H1 (cell line): ENCODE results near the gene PLCH2. TPM values are rescaled to one million over a fixed set of nuclear protein-coding genes. Genes with fewer than 3 reads are reported as not detected.

Experiments
- CTCF ChIA-PET: fragments of 300-600 bp; sonication (Branson Sonifier 250); formaldehyde crosslinking; loops from one replicate; lab custom pipeline; 2021; ENCODE audit not compliant: partially characterized antibody; lab: Charles Lee
- POLR2A ChIA-PET: fragments of 300-600 bp; sonication (Branson Sonifier 250); formaldehyde crosslinking; loops from one replicate; lab custom pipeline; 2021; ENCODE audit warnings: inconsistent platforms; ENCODE audit not compliant: partially characterized antibody; lab: Charles Lee
- DNase-seq, 2 experiments: peaks; one replicate each; pipeline versions ENCODE4 v3.0.0 to v3.0.0-alpha.2; 2010 to 2022; ENCODE audit warnings: low spot score in 2 of 2, low read depth in 1 of 2, mixed read lengths in 1 of 2
- FAIRE-seq: peaks from 2 replicates; lab custom pipeline; 2011; peaks lifted over from hg19 to GRCh38; lab: Jason Lieb, UNC
- H2AFZ ChIP-seq: 2 replicates; pipeline ENCODE4 v1.8.1; 2012; ENCODE audit warnings: low read length, inconsistent platforms
- H2AK5ac ChIP-seq: 2 replicates; pipeline ENCODE4 v1.6.1; 2013; ENCODE audit warnings: low read depth, low read length
- H2BK120ac ChIP-seq: replicated peaks from 2 replicates; pipeline ENCODE3; 2013; ENCODE audit warnings: low read depth, low read length, inconsistent platforms
- H2BK12ac ChIP-seq: 2 replicates; pipeline ENCODE4 v1.6.1; 2013; ENCODE audit warnings: low read depth, low read length
- H2BK15ac ChIP-seq: 2 replicates; pipeline ENCODE4 v1.6.1; 2013; ENCODE audit warnings: low read length
- H2BK20ac ChIP-seq: 2 replicates; pipeline ENCODE4 v1.6.1; 2013; ENCODE audit warnings: low read length
- H2BK5ac ChIP-seq: 2 replicates; pipeline ENCODE4 v1.6.1; 2013; ENCODE audit warnings: low read depth, low read length
- H3K14ac ChIP-seq: 2 replicates; pipeline ENCODE4 v1.6.1; 2013; ENCODE audit warnings: inconsistent platforms; ENCODE audit not compliant: insufficient read length
- H3K18ac ChIP-seq: 2 replicates; pipeline ENCODE4 v1.6.1; 2013; ENCODE audit warnings: low read length; ENCODE audit errors: extremely low read depth
- H3K23ac ChIP-seq: 2 replicates; pipeline ENCODE4 v1.6.1; 2013; ENCODE audit warnings: inconsistent platforms; ENCODE audit not compliant: insufficient read length
- H3K23me2 ChIP-seq: 2 replicates; pipeline ENCODE4 v1.6.1; 2013; ENCODE audit warnings: low read depth, low read length
- H3K27ac ChIP-seq: 2 replicates; pipeline ENCODE4 v1.6.1; 2011; ENCODE audit warnings: low read depth, low read length, inconsistent platforms
- H3K27me3 ChIP-seq, 4 experiments: replicated peaks in 1 of 4; 1 replicate in 1 of 4; 2 replicates in 3 of 4; pipeline versions ENCODE4 v1.6.1 to v1.8.1; 2011 to 2013; ENCODE audit warnings: low read length in 3 of 4, mild to moderate bottlenecking in 3 of 4, inconsistent platforms in 2 of 4, mixed read lengths in 2 of 4, moderate library complexity in 1 of 4; ENCODE audit not compliant: control insufficient read depth in 3 of 4, insufficient read depth in 3 of 4; ENCODE audit errors: extremely low read depth in 1 of 4
- H3K36me3 ChIP-seq, 4 experiments: 2 replicates each; pipeline versions ENCODE4 v1.6.1 to v1.8.1; 2011 to 2013; ENCODE audit warnings: mild to moderate bottlenecking in 4 of 4, low read length in 3 of 4, moderate library complexity in 2 of 4, control low read depth in 1 of 4, inconsistent platforms in 1 of 4; ENCODE audit not compliant: insufficient read depth in 4 of 4, control insufficient read depth in 2 of 4
- H3K4ac ChIP-seq: replicated peaks from 2 replicates; pipeline ENCODE3; 2013; ENCODE audit warnings: low read length, low read depth, mixed read lengths, inconsistent platforms; ENCODE audit not compliant: insufficient read length
- H3K4me1 ChIP-seq, 4 experiments: replicated peaks in 1 of 4; 1 replicate in 1 of 4; 2 replicates in 3 of 4; pipeline versions ENCODE4 v1.6.1 to v1.8.1; 2011 to 2013; ENCODE audit warnings: low read length in 3 of 4, inconsistent platforms in 2 of 4, mixed read lengths in 1 of 4; ENCODE audit not compliant: insufficient read depth in 4 of 4, control insufficient read depth in 3 of 4
- H3K4me2 ChIP-seq, 2 experiments: 2 replicates each; pipeline versions ENCODE4 v1.6.1 to v1.8.1; 2011 to 2013; ENCODE audit warnings: low read depth in 2 of 2, low read length in 2 of 2, control low read depth in 1 of 2, inconsistent platforms in 1 of 2, mild to moderate bottlenecking in 1 of 2; ENCODE audit not compliant: insufficient read depth in 1 of 2
- H3K4me3 ChIP-seq, 4 experiments: fragments of 200-600, 300-600 bp in 1 of 4; sonication (generic), shearing (Covaris generic), sonication (Bioruptor Twin) in 1 of 4; 2 replicates each; pipeline versions ENCODE4 v1.5.1 to v1.8.1; 2011 to 2016; ENCODE audit warnings: low read length in 4 of 4, low read depth in 3 of 4, control low read depth in 2 of 4, inconsistent platforms in 2 of 4, mild to moderate bottlenecking in 2 of 4, mixed read lengths in 1 of 4, moderate library complexity in 1 of 4; ENCODE audit not compliant: insufficient read depth in 2 of 4; ENCODE audit errors: extremely low read depth in 1 of 4
- H3K56ac ChIP-seq: replicated peaks from 2 replicates; pipeline ENCODE3; 2013; ENCODE audit warnings: low read depth, mild to moderate bottlenecking, mixed read lengths, low read length, inconsistent platforms; ENCODE audit not compliant: insufficient read length
- H3K79me1 ChIP-seq: 2 replicates; pipeline ENCODE4 v1.6.1; 2013; ENCODE audit warnings: low read depth, low read length, control low read depth
- H3K79me2 ChIP-seq, 2 experiments: 2 replicates each; pipeline versions ENCODE4 v1.6.1 to v1.8.1; 2012 to 2013; ENCODE audit warnings: low read length in 2 of 2, mild to moderate bottlenecking in 2 of 2, inconsistent platforms in 1 of 2; ENCODE audit not compliant: insufficient read depth in 2 of 2, control insufficient read depth in 1 of 2
- H3K9ac ChIP-seq, 4 experiments: replicated peaks in 1 of 4; 1 replicate in 1 of 4; 2 replicates in 3 of 4; pipeline versions ENCODE4 v1.6.1 to v1.8.1; 2011 to 2013; ENCODE audit warnings: low read depth in 3 of 4, low read length in 3 of 4, control low read depth in 2 of 4, mild to moderate bottlenecking in 2 of 4, moderate library complexity in 2 of 4, inconsistent platforms in 1 of 4; ENCODE audit errors: extremely low read depth in 1 of 4
- H3K9me3 ChIP-seq, 2 experiments: 2 replicates each; pipeline versions ENCODE4 v1.6.1 to v1.8.1; 2012 to 2013; ENCODE audit warnings: mild to moderate bottlenecking in 2 of 2, moderate library complexity in 2 of 2, control low read depth in 1 of 2, inconsistent platforms in 1 of 2, low read depth in 1 of 2, low read length in 1 of 2, mixed read lengths in 1 of 2; ENCODE audit not compliant: insufficient read depth in 2 of 2
- H4K20me1 ChIP-seq, 2 experiments: replicated peaks in 1 of 2; 2 replicates each; pipeline versions ENCODE3 to v1.8.1; 2011 to 2013; ENCODE audit warnings: inconsistent platforms in 2 of 2, low read length in 2 of 2, mild to moderate bottlenecking in 1 of 2; ENCODE audit not compliant: insufficient read depth in 2 of 2, control insufficient read depth in 1 of 2
- H4K5ac ChIP-seq: 2 replicates; pipeline ENCODE4 v1.6.1; 2013; ENCODE audit warnings: low read length, low read depth, mixed read lengths, inconsistent platforms; ENCODE audit not compliant: insufficient read length
- H4K8ac ChIP-seq: 2 replicates; pipeline ENCODE4 v1.8.0; 2013; ENCODE audit warnings: mild to moderate bottlenecking, moderate library complexity, low read length, inconsistent platforms; ENCODE audit not compliant: insufficient read depth; ENCODE audit errors: extremely low read depth
- H4K91ac ChIP-seq: replicated peaks from 2 replicates; pipeline ENCODE3; 2013; ENCODE audit warnings: low read length, mixed read lengths, inconsistent platforms; ENCODE audit not compliant: insufficient read length
- ATF2 ChIP-seq: IDR thresholded peaks from 2 replicates; pipeline ENCODE4 v1.6.1; 2012; ENCODE audit warnings: low read length, inconsistent platforms
- CTBP2 ChIP-seq: IDR thresholded peaks from 2 replicates; pipeline ENCODE4 v1.7.0; 2011; ENCODE audit warnings: borderline replicate concordance, mild to moderate bottlenecking, moderate library complexity, mixed read lengths, low read length; ENCODE audit not compliant: insufficient read depth, insufficient read length
- EGR1 ChIP-seq: IDR thresholded peaks from 2 replicates; pipeline ENCODE4 v1.6.1; 2011; ENCODE audit warnings: low read depth, low read length, borderline replicate concordance
- EP300 ChIP-seq, 2 experiments: IDR thresholded peaks; 1 replicate in 1 of 2; 2 replicates in 1 of 2; pipeline ENCODE4 v1.6.1; 2011 to 2012; ENCODE audit warnings: low read depth in 2 of 2, low read length in 2 of 2, mild to moderate bottlenecking in 2 of 2, borderline replicate concordance in 1 of 2, inconsistent platforms in 1 of 2, moderate library complexity in 1 of 2
- RBBP5 ChIP-seq: IDR thresholded peaks from 2 replicates; pipeline ENCODE4 v1.7.1; 2012; ENCODE audit warnings: low read depth, mild to moderate bottlenecking, inconsistent platforms, low read length, moderate library complexity, borderline replicate concordance
- SIX5 ChIP-seq: IDR thresholded peaks from 2 replicates; pipeline ENCODE4 v1.6.1; 2011; ENCODE audit warnings: mild to moderate bottlenecking, low read depth, low read length
- TAF1 ChIP-seq: IDR thresholded peaks from 2 replicates; pipeline ENCODE4 v1.6.1; 2011; ENCODE audit warnings: mild to moderate bottlenecking, low read depth, low read length
- WGBS, 2 experiments: shearing (Covaris generic) in 1 of 2; methylation state at CpG; one replicate each; pipeline versions ENCODE4 v1.1.6 to v1.1.7; 2013 to 2015; ENCODE audit warnings: low lambda C conversion rate in 2 of 2, mixed read lengths in 2 of 2, inconsistent platforms in 1 of 2, low coverage in 1 of 2, missing lambda C conversion rate in 1 of 2; ENCODE audit not compliant: insufficient replicate concordance in 2 of 2, insufficient coverage in 1 of 2, insufficient read length in 1 of 2; ENCODE audit errors: extremely low coverage in 1 of 2, missing lambda C conversion rate in 1 of 2; 5-methylcytosine and 5-hydroxymethylcytosine counted together
- polyA plus RNA-seq, 7 experiments: library from polyadenylated mRNA; depleted of rRNA in 3 of 7; stranded (reverse) in 5 of 7; unstranded in 2 of 7; fragments of >200 nt in 5 of 7; fragments of 200-250 nt in 2 of 7; gene quantifications; 1 replicate in 5 of 7; 2 replicates in 1 of 7; 4 replicates in 1 of 7; pipeline versions ENCODE4 v1.2.1 to v1.2.3, GENCODE V29; 2011 to 2013; ENCODE audit warnings: missing spikeins in 2 of 7, mixed read lengths in 2 of 7
- total RNA-seq: library from RNA; stranded (reverse); fragmentation: NEBNext Ultra II Directional; extraction: Animal tissue kit (Norgen Biotek cat#: 25700); gene quantifications from 2 replicates; pipeline ENCODE4 v1.2.1, GENCODE V29; 2021

PLCH2 gene
- total and polyA plus RNA-seq, 2 of the 8 experiments (the other 6 are each of a cell fraction or from before 2014, with no cell fraction given) = 0.14 to 0.19 TPM

- no peaks in the 10 kb centered on the region for H3K4me1 ChIP-seq
- no peak overlapping the region for H2BK20ac ChIP-seq
- H2AFZ ChIP-seq = no peak overlapping the region
- H3K18ac ChIP-seq = no peak overlapping the region
- ChIA-PET POLR2A (no interaction called here), CTCF (no interaction called here)
- no peak overlapping the region for H3K4ac ChIP-seq
- no peak overlapping the region for H3K23ac ChIP-seq
- no peak overlapping the region for H4K8ac ChIP-seq
- H3K36me3 ChIP-seq = no peaks in the 10 kb centered on the region
- no peak overlapping the region for H3K27ac ChIP-seq
- no peak overlapping the region for H3K4me2 ChIP-seq
- H3K79me1 ChIP-seq = no peaks in the 10 kb centered on the region
- H3K27me3 ChIP-seq = peaks cover 0 to 4% (median 2%) of the 10 kb centered on the region in 4 experiments; a peak in 5 of 7 replicates
- H2BK12ac ChIP-seq = no peak overlapping the region
- no peak overlapping the region for H3K4me3 ChIP-seq
- no peak overlapping the region for H2BK15ac ChIP-seq
- H4K91ac ChIP-seq = no peak overlapping the region
- H3K14ac ChIP-seq = no peak overlapping the region
- 79% methylated on average over 7 of the region's 7 CpGs; no CpG with 5 or more reads in 1 of the 2 experiments for WGBS, 2 experiments
- no peak overlapping the region for H2AK5ac ChIP-seq
- no peak overlapping the region for H3K9ac ChIP-seq
- no peaks in the 10 kb centered on the region for H3K23me2 ChIP-seq
- no peaks in the 10 kb centered on the region for H3K9me3 ChIP-seq
- H4K20me1 ChIP-seq = no peaks in the 10 kb centered on the region
- DNase-seq (no peak), FAIRE-seq (no peak)
- no peak overlapping the region for H3K56ac ChIP-seq
- H2BK120ac ChIP-seq = no peak overlapping the region
- no peak overlapping the region for H2BK5ac ChIP-seq
- no peak overlapping the region for H4K5ac ChIP-seq
- no peaks in the 10 kb centered on the region for H3K79me2 ChIP-seq
- no peak for TF ChIP-seq EP300 (IDR thresholded peaks at IDR 0.05; ENCODE audit: borderline replicate concordance in 1 of 2, low read depth in 2 of 2, low read length in 2 of 2)
- TF ChIP-seq EGR1 = no peak
- no peak for TF ChIP-seq SIX5
- TF ChIP-seq ATF2 = no peak
- TF ChIP-seq RBBP5 = no peak
- no peak for TF ChIP-seq CTBP2
- TF ChIP-seq TAF1 = no peak
Observed at GRCh38 chr1:2436876-2437275, 39.2 kb upstream of the PLCH2 start.
